Activated T-cell treated with anti-CD3 and anti-CD28 coated beads for 24 hours (primary cell): ENCODE data around the gene CSRP3.
"Not testable (repeated sequence)": the region's sequence is repeated elsewhere in the genome, so short reads cannot be mapped to it uniquely, and the experiment has no call there.

Source experiments
- DNase-seq: peaks from one replicate; pipeline ENCODE4 v3.0.0-alpha.2; 2020; ENCODE audit warnings: low read depth

Gene CSRP3

DNA sequence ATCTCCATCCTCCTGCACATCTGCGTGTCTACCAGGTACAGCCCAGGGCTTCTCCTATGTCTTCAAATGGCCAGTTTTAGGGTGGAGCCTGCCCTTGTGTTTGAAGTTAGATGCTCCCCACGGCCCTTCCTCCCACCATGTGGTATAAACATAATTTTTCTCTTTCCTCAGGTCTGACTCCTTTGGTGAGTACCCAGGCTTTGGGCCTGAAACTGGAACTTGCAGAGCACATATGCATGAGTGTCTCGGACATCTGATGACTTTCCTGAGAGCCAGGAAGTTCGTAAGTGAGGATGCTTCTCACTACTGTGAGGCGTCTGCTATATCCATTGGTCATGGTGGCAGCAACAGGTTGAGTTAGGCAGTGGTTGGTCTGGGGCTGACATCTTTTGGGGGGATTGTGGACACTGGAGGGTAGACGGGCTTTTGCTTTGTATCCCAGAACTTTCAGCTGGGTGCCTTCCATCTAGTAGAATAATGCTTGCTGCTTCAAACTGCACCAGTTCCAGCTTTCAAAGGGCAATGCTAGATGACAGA lies 16.2 kb downstream of the CSRP3 start:
- DNase-seq = no peak

DNA sequence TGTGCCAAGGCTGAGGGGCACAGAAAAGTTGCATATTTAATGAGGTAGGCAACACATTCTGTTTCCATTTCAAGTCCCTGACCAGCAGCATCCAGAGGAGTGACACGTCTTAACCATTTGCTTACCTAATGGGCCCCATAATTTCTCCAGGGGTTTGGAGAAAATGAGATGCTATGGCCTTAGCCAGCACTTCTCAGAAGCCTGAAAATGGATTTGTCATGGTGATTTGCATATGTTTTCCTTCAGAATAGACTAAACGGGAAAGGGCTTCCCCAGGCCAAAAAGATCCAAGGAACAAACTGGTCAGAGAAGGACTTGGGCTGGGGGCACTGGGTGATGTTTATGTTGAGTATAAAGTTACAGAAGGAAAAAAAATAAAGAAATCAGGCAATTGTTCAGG lies 16.7 kb downstream of the CSRP3 start:
- DNase-seq = no peak

DNA sequence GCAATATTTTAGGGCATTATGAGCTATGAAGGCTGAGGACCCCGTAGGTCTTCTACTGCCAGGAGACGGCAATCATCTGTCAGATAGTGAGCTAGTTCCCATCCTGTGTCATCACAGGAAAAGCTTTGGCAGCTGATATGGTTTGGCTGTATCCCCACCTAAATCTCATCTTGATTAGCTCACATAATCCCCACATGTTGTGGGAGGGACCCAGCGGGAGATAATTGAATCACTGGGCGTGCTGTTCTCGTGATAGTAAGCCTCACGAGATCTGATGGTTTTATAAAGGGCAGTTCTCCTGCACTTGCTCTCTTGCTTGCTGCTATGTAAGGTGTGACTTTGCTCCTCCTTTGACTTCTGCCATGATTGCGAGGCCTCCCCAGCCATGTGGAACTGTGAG lies 18.1 kb downstream of the CSRP3 start:
- DNase-seq = no peak

DNA sequence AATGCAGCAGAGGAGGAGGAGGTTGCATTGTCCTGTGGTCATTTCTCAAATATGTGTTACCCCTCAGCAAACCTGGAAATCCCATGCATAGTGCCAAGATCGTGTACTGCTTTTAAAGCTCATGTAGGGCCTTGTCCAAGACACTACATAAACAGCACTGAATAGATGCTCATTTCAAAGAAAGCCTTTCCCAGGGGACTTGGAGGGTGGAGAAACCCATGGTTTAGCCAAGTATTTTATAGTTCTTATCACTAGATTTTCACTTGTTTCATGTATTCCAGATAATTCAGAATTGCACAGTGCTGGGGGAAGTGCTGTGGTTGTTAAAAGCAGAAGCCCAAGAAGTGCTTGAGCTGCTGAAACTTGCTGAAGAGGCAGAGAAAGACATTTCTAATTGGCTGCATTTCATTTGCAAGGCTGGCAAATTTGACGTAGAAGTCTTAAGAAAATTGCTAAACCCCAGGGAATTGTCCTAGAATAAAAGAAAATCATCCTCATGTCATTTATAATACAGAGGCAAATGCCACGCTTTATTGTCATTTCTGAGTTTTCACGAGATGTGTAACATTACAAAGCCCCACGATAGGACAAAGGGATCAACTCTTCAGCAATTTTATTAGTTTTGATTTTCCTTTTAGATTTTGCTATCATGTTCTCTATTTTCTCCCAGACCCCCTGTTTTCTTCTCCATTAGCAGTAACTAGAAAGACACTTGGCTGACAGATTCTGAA lies 20.1 kb downstream of the CSRP3 start:
- DNase-seq = no peak

DNA sequence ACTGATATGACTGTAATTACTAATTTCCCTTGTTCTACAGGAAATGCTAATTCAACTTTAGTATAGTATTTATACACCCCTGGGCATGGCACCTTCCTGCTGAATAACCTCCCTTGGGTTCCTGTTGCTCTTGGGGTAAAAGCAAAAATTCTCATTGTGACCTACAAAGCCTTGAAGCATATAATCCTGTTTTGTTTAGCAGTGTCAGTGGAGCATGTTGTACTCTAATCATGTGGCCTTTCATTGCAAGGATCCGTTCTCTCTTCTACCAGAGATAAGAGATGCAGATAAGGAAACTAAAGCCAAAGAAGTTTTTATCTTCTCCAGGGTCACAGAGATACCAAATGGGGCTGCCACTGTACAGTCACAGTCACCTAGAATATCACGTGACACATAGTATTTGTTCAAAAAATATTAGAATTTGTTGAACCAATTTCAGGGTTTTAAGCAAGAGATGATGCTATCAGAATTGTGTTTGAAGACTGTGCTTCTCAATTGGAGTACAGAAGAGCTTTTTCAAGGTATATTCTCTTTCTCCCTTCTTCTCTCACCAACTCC lies 25.1 kb downstream of the CSRP3 start:
- no peak for DNase-seq

DNA sequence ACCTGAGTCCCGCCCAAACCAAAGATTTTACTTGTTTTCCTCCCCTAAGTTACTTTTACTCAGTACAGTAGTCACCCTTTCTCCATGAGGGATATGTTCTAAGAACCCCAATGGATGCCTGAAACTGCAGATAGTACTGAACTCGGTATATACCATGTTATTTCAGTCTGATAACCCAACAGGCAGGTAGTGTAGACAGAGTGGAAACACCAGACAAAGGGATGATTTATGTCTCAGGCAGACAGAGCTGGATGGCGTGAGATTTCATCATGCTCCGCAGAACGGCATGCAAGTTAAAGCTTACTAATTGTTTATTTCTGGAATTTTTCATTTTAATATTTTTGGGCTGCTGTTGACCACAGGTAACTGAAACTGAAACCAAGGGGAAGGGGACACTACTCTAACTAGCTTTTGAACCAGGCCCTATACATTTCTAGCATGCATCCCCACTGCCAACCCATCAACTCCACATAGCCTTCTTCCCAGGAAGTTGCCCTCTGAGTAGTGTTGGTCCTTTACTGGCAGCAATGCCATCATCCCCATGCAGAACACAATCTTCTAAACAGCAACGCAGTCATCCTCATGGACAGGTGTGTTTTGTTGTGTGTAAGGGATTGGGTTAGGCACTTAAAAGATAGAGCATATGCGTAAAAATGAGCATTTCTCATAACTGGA lies 27.7 kb downstream of the CSRP3 start:
- no peak for DNase-seq

DNA sequence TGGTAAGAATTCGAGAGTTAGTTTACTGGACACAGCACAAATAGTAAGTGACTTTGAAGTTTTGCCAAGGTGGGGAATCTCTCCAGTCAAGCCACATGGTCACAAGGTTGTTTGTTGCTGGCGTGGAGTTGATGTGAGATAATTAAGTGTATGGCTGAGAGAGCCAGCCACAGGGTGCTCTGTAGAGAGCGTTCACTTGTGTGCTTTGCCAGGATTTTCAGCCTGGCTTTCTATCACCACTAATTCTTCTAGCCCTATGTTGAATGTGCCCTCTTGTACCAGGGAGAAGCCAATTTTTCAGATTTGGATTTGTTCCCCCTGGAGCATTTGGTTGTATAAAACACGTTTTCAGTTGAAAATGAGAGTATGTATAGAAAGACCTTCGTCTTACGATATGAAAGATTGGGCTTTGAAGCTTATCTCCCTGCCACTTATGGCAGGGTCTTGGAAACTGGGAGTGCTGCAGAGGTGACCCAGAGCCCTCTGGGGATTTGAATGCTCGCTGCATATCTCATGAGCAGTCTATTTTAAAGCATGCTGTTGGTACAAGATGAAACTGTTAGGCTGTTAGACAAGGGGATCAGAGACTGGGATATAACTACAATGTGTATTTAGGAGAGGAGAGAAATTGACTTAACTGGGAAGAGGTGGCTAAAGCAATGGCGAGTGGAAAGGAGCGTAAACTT lies 28.6 kb downstream of the CSRP3 start:
- DNase-seq = no peak

DNA sequence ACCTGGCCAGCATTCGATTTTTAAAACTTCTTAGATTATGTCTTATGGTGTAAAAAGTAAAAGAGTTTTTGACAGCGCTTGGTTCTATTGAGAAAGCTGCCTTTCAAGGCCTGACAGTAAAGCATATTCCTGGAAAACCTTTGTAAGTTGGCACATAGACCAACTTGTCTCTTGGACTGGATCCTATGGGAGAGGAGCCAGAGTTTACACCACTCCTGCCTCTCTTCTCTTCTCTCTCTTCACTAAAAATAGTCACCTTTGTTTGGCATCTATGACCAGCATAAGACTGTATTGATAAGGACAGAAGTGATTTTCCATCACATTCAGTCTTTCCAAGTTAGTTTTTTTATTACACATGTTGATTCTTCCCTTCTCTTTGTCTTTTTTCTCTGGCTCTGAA lies 33.7 kb downstream of the CSRP3 start:
- no peak for DNase-seq

DNA sequence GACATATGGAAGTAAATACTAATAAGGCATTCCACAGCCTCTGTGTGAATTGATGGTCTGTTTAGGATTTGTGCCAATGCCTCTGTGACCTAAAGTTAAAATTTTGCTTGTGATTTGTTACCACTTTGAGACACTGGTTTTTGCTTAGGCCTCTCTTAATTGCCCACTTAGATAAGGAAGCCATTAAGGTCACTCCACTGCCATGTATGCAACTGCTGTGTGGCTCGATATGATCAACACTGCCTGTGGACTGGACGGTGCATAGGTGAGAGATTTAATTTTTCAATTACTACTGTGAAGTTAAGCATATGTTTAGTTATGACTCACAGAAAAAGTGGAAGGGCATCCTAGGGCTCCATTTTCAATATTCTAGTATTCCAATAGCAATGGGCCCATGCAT lies 36.9 kb downstream of the CSRP3 start:
- no peak for DNase-seq

DNA sequence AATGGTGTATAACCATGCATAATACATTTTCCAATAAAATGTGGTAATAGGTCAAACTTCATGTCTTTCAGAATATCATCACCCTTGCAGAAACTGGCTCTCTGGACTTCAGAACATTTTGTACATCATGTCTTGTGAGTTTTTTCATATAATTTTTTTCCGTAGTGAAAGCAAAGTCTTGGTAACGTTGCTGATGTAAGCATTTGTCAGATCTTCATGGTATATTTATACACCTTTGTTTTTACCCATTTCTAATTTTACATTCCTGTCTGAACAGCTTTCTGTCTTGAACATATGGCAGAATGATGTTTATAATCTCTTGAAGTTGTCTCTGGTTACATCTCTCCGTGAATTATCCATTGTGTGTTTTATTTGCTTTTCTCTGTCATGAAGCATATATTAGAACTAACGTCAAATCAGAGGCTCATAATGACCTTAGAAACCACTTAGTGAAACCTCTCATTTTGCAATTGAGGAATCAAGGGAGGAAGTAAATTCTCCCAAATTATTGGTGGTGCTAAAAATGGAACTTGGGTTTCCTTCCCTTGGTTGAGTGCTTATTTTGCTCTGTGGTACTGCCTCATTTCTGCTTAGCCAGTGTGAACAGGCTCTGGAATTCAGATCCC lies 37.4 kb downstream of the CSRP3 start:
- DNase-seq = no peak

DNA sequence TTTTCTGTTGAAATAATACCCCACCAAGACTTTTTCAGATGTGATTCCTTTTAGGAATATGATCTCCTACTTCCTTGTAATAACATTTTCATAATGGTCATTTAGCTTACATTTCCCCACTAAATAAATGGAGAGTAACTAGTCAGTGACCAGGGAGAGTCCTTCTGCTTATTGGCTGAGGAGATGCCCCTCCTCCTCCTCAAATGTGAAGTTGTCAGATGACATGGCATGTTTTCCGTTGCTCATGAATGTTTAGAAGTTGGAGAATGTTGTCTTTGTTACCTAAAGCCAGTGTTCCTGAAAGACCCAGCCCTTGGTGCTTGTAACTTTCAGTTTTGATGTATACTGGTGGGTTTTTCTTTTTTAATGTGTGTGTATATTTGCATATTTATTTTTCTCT lies 38.2 kb downstream of the CSRP3 start:
- no peak for DNase-seq

DNA sequence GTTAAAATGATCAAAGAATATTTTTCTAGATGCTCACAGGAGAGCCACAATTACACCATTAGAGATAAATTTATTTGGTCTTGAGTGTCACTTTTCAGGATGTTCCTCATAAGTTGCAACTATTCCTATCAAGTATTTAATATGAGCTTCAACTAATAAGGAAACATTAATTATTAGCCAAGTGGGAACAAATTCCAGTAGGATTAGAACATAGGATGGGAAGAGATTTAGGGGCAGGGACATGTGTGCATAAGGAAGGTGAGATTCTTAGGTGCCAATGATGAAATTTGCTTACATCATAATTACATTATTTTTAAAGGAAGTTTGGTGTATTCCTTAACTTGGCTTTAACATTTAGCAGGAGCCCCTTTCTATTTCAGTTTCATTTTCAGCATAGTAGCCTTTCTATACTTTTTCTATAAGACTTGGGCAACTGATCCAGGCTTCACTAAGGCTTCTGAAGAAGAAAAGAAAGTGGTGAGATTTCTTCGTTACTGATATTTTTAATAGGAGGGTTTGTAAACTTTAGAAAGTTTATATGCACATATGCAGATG lies 38.8 kb downstream of the CSRP3 start:
- no peak for DNase-seq

DNA sequence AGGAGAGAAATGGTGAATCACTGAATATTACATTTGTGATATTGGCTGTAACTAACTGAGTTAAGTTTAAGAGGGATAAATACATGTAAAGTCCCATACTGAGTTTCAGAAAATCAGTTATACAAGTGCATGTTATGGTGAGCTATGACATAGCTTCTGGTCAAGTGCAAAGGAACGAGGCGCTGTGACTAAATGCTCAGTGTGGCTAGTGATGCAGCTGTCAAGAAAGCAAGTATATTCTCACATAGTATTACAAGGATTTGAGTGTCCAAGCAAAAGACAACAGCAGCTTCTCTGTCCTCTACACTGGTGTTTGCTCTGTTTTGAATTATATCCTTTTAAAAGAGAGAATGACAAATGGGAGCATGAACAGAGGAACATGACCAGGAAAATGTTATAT lies 40.1 kb downstream of the CSRP3 start:
- no peak for DNase-seq

DNA sequence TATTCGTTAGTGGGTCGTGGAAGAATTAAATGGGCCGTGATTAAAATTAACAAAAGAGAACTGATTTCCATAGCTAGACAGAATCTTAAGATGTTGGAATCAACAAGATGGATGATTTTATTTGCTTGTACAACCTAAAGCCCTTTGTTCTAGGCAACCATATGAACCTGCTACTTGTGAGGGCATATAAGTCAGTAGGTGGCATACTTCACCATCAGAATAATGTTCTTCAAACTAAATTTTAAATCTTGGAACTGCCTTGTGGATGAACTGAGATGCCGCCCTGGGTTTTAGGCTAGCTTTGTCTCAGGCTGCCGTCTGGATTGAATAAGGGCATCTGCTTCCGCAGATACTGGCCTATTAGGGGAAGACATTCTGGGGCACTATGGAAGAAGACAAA lies 40.9 kb downstream of the CSRP3 start:
- no peak for DNase-seq

DNA sequence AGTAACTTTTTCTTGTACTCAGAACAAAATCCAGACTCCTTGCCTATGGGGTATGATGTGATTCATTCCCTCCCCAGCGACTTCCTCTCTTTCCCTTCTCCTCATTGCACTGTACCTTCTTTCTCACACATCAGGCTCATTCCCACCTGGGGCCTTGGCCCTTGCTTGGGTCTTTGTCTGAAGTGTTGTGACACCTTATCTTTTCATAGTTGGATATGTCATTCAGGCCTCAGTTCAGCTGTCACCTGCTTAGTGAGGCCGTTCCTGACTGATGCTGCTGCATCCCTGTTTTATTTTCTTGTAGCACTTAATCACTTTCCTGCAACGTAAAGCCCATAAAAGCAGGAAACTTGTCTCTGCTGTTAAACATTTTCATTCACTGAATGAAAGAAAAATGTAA lies 44.9 kb downstream of the CSRP3 start:
- DNase-seq = no peak

DNA sequence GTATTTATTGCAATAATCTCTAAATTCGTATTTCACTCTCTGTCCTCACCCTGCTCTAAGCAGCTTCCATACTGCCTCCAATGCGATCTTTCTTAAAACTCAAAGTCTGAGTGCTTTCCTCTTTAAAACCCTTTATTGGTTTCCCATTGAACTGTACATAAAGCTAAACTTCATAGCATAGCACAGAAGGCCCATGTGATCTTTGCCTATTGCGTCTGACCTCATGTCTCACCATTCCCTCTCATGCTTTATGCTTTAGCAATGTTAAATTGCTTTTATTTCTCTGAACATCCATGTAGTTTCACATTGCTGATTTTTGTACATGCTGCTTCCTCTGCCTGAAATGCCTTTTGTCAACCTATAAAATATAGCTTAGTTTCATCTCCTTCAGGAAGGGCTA lies 56.5 kb downstream of the CSRP3 start:
- DNase-seq = no peak

DNA sequence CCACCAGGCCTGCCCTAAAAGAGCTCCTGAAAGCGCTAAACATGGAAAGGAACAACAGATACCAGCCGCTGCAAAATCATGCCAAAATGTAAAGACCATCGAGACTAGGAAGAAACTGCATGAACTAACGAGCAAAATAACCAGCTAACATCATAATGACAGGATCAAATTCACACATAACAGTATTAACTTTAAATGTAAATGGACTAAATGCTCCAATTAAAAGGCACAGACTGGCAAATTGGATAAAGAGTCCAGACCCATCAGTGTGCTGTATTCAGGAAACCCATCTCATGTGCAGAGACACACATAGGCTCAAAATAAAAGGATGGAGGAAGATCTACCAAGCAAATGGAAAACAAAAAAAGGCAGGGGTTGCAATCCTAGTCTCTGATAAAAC lies 64.9 kb downstream of the CSRP3 start:
- DNase-seq = not testable (repeated sequence)

DNA sequence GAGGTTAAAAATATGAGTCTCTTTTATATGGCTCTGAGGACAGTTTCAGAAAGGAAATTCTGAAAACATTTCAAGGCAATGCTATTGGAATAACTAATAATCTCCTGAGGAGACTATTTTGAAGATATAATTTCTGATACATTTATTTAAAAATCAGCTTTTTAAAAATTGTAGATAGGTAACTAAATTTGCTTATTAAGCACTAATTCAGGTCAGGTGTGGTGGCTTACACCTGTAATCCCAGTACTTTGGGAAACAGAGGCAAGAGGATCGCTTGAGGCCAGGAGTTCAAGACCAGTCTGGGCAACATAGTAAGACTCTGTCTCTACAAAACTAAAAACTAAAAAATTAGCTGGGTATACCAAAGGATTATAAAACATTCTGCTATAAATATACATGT lies 67.8 kb downstream of the CSRP3 start:
- DNase-seq = no peak
